ENCODE data around the gene ZCCHC18.

- no peak for TF ChIP-seq POLR2AphosphoS5 (IDR thresholded peaks at IDR 0.05)
- no peak for TF ChIP-seq CTCF (IDR thresholded peaks at IDR 0.05)
- TF ChIP-seq POLR2A (IDR thresholded peaks at IDR 0.05), result no peak
These were observed 28.9 kb downstream of the ZCCHC18 start for GRCh38 chrX:104141087-104141760.

Data from stomach (tissue), 4 donors.